SU-DHL-6 (cell line): ENCODE measurements around the gene TARS3.

Experiments used
- EZH2phosphoT487 ChIP-seq: fragments of 200-600 bp; sonication (generic), shearing (Covaris generic); conservative IDR thresholded peaks from 2 replicates; pipeline ENCODE4 v1.6.1; 2018; ENCODE audit warnings: mild to moderate bottlenecking, antibody characterized with exemption, low read length, moderate library complexity, mixed read lengths
- TF ChIP-seq, protein P1 (sequence below): fragments of 200-600 bp; sonication (generic); IDR thresholded peaks from one replicate; pipeline ENCODE4 v1.5.1; 2017; ENCODE audit warnings: antibody characterized with exemption, mild to moderate bottlenecking, low read length, moderate library complexity; ENCODE audit not compliant: insufficient read depth, poor library complexity, severe bottlenecking

DNA sequence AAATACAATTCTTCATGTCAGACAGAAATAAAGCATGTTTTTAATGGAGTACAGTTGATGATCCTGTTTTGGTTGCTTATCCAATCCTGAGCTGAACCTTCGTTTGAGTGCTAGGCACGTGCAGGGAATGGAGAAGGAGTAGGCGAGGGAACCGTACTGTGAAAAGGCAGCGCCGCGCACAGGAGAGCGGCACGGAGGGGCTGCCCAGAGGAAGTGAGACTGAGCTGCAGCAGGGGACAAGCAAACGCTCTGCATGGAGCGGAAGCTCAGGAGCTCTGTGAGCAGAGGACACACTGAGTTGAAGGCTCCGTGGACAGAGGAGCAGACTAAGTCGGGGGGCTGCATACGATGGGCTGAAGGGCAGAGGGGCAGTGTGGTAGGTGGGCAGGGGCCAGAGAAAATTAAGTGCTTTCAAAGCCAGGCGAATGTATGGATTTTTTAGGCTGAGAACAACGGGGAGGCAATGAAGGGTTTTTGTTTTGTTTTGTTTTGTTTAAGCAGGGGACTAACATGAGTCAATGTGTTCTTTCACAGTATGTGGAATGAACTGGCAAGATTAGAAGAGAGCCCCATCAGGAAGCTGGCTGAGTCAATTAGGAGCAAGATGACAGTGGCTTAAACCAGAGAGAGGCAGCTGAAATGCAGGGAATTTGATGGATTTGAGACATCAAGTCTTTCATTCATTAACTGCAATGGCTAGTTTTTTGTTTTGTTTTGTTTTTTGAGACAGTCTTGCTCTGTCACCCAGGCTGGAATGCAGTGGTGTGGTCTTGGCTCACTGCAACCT, 48.3 kb downstream of the TARS3 start:
- TF ChIP-seq, protein P1, sequence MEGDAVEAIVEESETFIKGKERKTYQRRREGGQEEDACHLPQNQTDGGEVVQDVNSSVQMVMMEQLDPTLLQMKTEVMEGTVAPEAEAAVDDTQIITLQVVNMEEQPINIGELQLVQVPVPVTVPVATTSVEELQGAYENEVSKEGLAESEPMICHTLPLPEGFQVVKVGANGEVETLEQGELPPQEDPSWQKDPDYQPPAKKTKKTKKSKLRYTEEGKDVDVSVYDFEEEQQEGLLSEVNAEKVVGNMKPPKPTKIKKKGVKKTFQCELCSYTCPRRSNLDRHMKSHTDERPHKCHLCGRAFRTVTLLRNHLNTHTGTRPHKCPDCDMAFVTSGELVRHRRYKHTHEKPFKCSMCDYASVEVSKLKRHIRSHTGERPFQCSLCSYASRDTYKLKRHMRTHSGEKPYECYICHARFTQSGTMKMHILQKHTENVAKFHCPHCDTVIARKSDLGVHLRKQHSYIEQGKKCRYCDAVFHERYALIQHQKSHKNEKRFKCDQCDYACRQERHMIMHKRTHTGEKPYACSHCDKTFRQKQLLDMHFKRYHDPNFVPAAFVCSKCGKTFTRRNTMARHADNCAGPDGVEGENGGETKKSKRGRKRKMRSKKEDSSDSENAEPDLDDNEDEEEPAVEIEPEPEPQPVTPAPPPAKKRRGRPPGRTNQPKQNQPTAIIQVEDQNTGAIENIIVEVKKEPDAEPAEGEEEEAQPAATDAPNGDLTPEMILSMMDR: no peak
- TF ChIP-seq EZH2phosphoT487: no peak
